ENCODE measurements around the gene APOB. TPM values are rescaled to one million over a fixed set of nuclear protein-coding genes. Genes with fewer than 3 reads are reported as not detected.

Gene APOB
- total and polyA plus RNA-seq, 2 of the 13 experiments (the other 11 are each of a cell fraction or from before 2014, with no cell fraction given): 1,569 to 2,515 TPM

DNA sequence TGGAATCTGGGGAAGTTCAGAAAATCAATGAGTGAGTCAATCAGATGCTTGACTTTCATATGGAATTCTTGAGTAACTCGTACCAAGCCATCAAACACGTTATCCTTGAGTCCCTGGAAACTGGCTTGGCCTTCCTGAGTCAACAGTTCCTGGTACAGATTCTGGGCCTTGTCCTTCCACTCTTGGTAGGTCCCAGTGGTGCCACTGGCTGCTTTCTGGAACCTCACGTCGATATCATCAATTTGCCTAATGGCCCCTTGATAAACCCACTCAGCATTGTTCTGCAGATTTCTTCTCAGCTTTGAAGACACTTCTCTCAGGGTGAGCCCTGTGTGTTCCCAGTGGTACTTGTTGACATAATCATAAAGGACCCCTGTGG lies 41.1 kb downstream of the APOB start (continued):
- TF ChIP-seq HHEX (CRISPR knock-in tag; IDR thresholded peaks at IDR 0.05) (no peak), CBX5 (CRISPR knock-in tag; IDR thresholded peaks at IDR 0.05; ENCODE audit: borderline replicate concordance) (no peak), ZNF749 (CRISPR knock-in tag; IDR thresholded peaks at IDR 0.05; ENCODE audit: borderline replicate concordance) (no peak), TCF12 (IDR thresholded peaks at IDR 0.05) (no peak), TCF12 (CRISPR knock-in tag; IDR thresholded peaks at IDR 0.05) (no peak), RNF2 (conservative IDR thresholded peaks at IDR 0.05; ENCODE audit: low read depth) (no peak), ZNF550 (CRISPR knock-in tag; IDR thresholded peaks at IDR 0.05; ENCODE audit: borderline replicate concordance) (no peak), ZNF296 (CRISPR knock-in tag; conservative IDR thresholded peaks at IDR 0.05) (no peak), MTF1 (CRISPR knock-in tag; IDR thresholded peaks at IDR 0.05) (no peak), ZNF264 (CRISPR knock-in tag; IDR thresholded peaks at IDR 0.05) (no peak), ARHGAP35 (CRISPR knock-in tag; IDR thresholded peaks at IDR 0.05; ENCODE audit: borderline replicate concordance) (0 out of 2 replicates have a peak, but pooled peaks have one; percentile 61), ZNF124 (CRISPR knock-in tag; IDR thresholded peaks at IDR 0.05) (0 out of 2 replicates have a peak, but pooled peaks have one; percentile 26), BORCS8-MEF2B (CRISPR knock-in tag; IDR thresholded peaks at IDR 0.05) (peak; percentile 58; the same call in 1 of the 2 replicates), ZKSCAN8 (CRISPR knock-in tag; IDR thresholded peaks at IDR 0.05; ENCODE audit: borderline replicate concordance) (0 out of 2 replicates have a peak, but pooled peaks have one; percentile 11), ZNF34 (CRISPR knock-in tag; IDR thresholded peaks at IDR 0.05; ENCODE audit: borderline replicate concordance) (no peak), ZNF790 (CRISPR knock-in tag; IDR thresholded peaks at IDR 0.05; ENCODE audit: borderline replicate concordance) (no peak), TOE1 (CRISPR knock-in tag; IDR thresholded peaks at IDR 0.05) (no peak)
- TF ChIP-seq, protein P1, sequence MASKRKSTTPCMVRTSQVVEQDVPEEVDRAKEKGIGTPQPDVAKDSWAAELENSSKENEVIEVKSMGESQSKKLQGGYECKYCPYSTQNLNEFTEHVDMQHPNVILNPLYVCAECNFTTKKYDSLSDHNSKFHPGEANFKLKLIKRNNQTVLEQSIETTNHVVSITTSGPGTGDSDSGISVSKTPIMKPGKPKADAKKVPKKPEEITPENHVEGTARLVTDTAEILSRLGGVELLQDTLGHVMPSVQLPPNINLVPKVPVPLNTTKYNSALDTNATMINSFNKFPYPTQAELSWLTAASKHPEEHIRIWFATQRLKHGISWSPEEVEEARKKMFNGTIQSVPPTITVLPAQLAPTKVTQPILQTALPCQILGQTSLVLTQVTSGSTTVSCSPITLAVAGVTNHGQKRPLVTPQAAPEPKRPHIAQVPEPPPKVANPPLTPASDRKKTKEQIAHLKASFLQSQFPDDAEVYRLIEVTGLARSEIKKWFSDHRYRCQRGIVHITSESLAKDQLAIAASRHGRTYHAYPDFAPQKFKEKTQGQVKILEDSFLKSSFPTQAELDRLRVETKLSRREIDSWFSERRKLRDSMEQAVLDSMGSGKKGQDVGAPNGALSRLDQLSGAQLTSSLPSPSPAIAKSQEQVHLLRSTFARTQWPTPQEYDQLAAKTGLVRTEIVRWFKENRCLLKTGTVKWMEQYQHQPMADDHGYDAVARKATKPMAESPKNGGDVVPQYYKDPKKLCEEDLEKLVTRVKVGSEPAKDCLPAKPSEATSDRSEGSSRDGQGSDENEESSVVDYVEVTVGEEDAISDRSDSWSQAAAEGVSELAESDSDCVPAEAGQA (IDR thresholded peaks at IDR 0.05; ENCODE audit: low read depth): no peak
- TF ChIP-seq, protein P1 (CRISPR knock-in tag; IDR thresholded peaks at IDR 0.05; ENCODE audit: borderline replicate concordance): no peak; the same call in 1 of the 2 replicates
- TF ChIP-seq, protein P2, sequence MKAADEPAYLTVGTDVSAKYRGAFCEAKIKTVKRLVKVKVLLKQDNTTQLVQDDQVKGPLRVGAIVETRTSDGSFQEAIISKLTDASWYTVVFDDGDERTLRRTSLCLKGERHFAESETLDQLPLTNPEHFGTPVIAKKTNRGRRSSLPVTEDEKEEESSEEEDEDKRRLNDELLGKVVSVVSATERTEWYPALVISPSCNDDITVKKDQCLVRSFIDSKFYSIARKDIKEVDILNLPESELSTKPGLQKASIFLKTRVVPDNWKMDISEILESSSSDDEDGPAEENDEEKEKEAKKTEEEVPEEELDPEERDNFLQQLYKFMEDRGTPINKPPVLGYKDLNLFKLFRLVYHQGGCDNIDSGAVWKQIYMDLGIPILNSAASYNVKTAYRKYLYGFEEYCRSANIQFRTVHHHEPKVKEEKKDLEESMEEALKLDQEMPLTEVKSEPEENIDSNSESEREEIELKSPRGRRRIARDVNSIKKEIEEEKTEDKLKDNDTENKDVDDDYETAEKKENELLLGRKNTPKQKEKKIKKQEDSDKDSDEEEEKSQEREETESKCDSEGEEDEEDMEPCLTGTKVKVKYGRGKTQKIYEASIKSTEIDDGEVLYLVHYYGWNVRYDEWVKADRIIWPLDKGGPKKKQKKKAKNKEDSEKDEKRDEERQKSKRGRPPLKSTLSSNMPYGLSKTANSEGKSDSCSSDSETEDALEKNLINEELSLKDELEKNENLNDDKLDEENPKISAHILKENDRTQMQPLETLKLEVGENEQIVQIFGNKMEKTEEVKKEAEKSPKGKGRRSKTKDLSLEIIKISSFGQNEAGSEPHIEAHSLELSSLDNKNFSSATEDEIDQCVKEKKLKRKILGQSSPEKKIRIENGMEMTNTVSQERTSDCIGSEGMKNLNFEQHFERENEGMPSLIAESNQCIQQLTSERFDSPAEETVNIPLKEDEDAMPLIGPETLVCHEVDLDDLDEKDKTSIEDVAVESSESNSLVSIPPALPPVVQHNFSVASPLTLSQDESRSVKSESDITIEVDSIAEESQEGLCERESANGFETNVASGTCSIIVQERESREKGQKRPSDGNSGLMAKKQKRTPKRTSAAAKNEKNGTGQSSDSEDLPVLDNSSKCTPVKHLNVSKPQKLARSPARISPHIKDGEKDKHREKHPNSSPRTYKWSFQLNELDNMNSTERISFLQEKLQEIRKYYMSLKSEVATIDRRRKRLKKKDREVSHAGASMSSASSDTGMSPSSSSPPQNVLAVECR (CRISPR knock-in tag; IDR thresholded peaks at IDR 0.05; ENCODE audit: borderline replicate concordance): no peak
- TF ChIP-seq, protein P3, sequence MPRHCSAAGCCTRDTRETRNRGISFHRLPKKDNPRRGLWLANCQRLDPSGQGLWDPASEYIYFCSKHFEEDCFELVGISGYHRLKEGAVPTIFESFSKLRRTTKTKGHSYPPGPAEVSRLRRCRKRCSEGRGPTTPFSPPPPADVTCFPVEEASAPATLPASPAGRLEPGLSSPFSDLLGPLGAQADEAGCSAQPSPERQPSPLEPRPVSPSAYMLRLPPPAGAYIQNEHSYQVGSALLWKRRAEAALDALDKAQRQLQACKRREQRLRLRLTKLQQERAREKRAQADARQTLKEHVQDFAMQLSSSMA (CRISPR knock-in tag; IDR thresholded peaks at IDR 0.05): peak; percentile 69; the same call in 1 of the 2 replicates

All from HepG2 (cell line).